GM18907 (cell line): Measurements from ENCODE around the gene TMC3.
"Not testable (repeated sequence)": the region's sequence is repeated elsewhere in the genome, so short reads cannot be mapped to it uniquely, and the experiment has no call there.

Experiments
- ATAC-seq: cut with Tn5 transposase; IDR thresholded peaks from one replicate; pipeline ENCODE4 v1.9.1; 2021; ENCODE audit warnings: mild to moderate bottlenecking, moderate library complexity; ENCODE audit not compliant: unreplicated experiment

The TMC3 gene

DNA sequence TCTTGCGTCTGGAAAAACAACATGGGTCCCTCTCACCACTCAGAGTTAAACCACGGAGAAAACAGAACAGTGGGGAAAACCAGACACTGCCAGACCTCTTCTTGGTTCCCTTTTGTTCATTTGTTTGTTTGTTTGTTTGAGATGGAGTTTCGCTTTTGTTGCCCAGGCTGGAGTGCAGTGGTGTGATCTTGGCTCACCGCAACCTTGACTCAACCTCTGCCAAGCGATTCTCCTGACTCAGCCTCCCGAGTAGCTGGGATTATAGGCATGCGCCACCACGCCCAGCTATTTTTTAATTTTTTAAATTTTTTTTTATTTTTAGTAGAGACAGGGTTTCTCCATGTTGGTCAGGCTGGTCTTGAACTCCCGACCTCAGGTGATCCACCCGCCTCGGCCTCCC, 25.3 kb downstream of the TMC3 start:
- not testable (repeated sequence) for ATAC-seq

- no peak for ATAC-seq
Measured at GRCh38 chr15:81347910-81348309, 26.1 kb downstream of the TMC3 start.

DNA sequence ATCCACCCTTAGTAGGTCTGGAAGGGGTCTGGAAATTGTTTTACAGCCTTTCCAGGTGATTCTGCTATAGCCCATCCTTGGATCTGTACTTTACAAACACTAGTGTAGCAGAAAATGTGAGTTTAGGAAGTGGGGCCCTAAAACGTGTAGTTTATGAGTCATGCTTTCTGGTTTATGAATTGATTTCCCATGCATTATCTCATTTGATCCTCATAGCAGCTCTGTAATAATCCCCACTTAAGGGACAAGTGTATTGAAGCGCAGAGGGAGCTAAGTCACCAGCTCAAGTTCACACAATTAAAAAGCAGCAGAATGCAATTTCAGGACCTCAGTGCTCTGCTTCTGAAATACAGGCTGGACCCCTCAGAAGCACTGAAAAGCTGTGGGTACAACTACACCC, 27.4 kb downstream of the TMC3 start:
- no peak for ATAC-seq

DNA sequence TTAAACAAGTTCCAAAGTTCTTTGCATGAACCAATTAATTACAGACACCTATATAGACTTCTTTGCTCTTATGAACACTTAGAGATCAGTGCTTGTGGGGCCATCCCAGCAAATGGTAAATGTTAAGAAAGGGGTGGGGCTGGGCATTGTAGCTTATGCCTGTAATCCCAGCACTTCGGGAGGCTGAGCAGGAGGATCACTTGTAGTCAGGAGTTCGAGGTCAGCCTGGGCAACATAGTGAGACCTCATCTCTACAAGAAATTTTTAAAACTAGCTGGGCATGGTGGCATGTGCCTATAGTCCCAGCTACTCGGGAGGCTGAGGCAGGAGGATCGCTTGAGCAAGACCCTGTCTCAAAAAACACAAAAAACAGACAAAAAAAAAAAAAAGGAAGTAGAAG, 30.6 kb downstream of the TMC3 start:
- no peak for ATAC-seq

- ATAC-seq, result no peak
Measured at GRCh38 chr15:81341351-81341750, 32.7 kb downstream of the TMC3 start.

- no peak for ATAC-seq
Measured at GRCh38 chr15:81339851-81340250, 34.2 kb downstream of the TMC3 start.

DNA sequence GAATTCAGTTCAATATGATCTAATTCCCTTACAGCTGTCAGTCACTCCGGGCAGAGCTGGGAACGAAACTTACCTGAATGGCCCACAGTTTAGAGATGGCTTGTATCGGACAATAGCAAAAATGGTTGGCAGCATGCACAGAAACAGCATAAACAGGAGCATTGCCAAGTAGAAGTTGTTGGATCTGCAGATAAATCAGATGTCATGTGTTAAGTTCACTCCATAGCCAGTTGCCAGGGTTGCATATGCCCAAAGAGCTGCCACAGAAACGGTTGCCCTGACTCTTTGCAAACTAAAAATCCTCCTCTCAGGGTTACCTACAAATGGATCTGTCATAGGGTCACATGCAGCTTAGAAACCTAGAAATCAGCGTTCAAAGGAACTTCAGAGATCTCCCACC, 34.7 kb downstream of the TMC3 start:
- ATAC-seq, result no peak

DNA sequence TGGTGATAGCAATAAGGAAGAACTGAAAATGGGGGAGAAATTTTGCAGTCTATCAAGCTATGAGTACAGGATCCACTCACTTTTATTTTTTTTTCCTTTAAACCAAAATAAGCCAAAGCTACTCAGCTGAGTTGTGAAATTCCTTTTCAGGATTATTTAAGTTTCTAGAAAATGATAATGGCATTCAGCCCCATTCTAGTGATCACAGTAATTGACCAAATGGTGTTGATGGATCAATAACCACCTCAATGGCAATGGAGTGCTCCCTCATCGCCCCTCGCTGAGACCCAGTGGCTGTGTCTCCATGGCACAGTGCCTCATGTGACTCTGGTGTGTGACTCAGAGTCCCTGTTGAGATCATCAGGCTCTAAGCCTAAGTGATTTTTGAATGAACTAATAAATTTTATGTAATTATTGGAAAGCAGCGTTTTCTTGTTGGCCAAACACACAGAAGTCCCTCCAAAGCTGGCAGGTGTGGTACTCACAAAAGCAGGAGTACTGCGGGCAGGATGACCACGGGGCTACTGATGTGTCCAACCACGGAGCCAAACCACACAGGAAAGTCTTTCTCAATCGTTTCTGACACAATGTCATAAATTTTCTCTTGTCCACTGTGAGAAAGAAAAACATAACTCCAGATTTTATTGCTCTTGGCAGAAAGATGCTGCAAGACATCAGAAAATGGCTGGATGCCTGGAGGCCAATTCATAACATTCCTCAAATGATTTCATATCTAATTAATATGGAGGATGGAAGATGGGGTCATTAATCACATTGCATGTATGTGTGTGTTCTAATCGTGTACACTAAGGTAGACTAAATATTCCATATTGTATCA, 35.6 kb downstream of the TMC3 start:
- no peak for ATAC-seq

DNA sequence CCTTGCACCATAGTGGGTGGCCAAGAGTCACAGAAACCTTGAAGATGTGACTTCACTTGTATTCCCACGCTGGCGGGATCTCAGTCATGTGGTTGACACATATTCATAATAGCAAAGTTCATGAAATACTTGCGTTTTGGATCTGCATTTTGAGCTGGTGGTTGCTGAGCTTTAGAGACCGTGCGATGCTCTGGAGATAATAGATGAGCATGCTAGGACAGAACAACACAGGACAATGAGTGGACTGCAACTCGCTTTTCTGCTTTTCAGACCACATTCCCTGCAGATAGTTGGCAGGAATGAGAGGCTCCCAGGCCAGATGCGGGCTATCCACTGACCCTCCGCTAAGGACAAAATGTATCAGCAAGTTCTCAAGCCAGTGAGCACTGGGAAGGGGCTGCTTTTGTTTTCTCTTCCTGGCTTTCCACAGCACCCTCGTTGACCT, 36.3 kb downstream of the TMC3 start:
- ATAC-seq, result no peak

DNA sequence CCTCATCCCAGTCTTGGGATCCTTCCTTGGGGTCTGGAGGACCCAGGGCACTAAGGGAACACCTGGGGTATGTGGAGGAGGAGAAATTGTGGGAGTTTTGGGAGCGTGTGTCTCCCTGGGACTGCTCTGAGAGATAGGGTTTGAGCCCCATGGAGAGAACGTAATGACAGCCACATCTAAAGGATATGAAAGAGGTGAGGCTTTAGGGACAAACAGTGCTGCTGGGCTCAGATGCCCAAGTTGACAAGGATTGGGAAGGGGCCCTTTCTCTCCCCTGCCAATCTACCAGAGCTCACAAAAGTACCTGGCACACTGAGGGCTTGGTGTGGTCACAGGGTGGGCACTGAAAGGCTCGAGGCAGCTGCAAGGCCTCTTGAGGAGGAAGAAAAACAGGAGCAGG, 36.8 kb downstream of the TMC3 start:
- ATAC-seq, result no peak

GRCh38 chr15:81336568-81336967, 37.4 kb downstream of the TMC3 start:
- ATAC-seq, result no peak

- ATAC-seq, result no peak
Measured at GRCh38 chr15:81335631-81336030, 38.4 kb downstream of the TMC3 start.

DNA sequence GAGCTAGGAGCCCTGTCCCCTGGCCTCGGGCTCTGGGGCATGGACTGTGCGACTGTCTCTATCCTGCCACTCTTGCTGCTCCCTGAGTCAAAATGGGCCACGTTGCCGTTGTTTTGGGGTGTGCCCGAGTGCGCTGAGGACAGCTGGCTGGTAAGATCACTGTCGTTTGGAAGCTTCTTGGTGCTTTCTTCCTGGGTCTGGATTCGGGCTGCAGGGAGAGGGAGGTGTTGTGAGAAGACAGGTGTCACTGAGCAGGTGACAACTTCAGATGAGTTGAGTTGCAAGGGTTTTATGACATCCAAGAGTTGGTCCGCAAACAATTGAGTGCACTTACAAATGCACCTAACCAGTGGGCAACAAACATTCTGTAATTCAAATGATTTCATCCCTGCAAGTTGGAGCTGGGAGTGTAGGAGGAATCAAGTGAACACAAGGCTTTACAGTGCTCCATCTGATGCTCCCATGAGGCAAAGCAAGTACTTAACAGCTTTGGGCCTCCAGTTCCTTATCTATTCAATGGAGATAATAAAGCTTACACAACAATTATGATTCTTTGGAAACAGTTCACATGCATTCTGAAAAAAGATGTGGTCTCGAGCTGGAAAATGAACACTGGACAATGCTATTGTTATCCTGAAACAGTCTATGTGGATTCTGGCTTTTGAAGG, 39.1 kb downstream of the TMC3 start:
- ATAC-seq, result no peak

GRCh38 chr15:81333363-81333762, 40.6 kb downstream of the TMC3 start:
- no peak for ATAC-seq

DNA sequence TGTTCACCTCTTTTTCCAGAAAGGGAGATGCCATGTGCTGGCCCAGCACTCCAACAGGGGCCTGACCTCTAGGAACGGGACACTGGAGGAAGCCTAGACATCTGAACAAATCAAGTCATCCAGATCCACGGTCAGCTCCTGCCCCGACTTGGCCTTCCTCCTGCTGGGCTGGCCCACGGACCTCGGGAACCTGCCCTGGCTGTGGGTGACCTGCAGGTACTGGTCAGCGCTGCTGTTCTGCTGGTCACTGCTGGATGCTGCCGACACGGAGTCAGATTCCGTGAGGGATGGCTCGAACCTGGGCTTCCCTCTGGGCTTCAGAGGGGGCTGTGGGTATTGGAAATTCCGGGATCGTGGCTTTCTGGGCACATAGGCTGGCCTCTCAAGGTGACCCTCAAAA, 41.7 kb downstream of the TMC3 start:
- ATAC-seq, result no peak

GRCh38 chr15:81331600-81331999, 42.4 kb downstream of the TMC3 start:
- ATAC-seq, result no peak

DNA sequence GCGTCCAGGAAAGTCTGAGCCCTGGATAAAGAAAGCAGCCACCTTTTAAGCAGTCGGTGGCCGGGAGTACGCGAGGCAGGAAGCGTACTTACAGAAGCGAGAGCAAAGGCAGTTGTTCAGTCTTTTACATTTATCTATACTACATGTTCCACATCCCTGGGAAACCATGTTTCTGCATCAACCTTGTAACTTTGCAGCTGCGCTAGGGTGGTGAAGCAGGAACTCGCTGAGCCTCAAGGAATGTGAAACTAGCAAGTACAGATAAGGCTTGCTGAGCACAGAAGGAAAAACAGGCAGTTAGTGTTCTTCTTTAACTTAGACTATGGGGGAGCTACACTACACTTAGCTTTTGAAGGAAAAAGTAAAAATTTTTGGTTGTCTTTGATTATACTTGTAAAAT, 42.9 kb downstream of the TMC3 start:
- not testable (repeated sequence) for ATAC-seq

DNA sequence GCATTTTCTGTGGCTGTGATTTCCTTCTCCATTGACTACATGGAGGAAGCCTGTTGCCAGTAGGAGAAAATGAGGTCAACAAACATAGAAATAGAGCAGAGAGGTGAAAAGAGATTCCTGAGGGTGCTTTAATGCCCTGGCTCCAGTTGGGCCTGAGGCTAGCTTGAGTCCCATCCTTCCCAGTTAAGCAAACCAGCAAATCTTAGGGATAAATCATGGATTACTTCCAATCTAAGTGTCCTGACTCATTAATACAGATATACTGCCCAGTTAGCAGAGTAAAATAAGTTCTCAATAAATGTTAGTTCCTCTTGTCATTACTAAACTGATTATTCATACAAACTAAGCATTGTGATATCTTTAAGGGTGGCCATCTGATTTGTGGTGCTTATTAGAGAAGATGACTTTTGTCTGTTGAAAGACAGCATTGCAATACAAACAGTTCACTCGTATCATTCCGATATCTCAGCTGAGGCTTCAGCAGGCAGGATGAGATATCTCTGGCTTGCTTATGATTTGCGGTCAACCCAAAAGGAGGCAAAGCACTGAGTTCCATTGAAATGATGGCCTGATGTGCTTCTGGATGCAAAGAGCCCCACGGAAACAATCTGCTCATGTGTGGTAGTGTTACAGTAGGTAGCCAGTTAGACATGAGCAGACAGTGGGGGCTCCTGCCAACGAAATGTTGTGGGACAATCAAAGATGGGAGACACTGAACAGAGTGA, 43.5 kb downstream of the TMC3 start:
- no peak for ATAC-seq

- ATAC-seq, result no peak
Measured at GRCh38 chr15:81329446-81329845, 44.6 kb downstream of the TMC3 start.

DNA sequence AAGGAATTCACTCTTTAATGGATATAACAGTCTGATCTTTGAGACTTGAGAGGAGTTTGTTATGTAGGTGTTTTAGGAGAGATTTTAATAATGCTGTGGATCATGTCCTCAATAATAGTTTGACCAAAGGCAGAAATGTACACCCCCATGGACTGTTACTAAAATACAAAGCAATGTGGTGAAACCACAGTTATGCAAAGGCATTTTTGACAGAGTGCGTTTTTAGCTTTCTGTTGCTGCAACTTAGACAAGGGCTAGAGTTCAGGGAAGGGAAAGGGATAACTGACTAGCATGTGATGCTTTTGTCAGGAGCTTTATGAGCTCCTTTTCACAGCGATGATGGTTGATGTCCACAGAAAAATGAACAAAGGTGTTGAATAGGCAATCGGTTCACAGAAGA, 46.5 kb downstream of the TMC3 start:
- ATAC-seq, result no peak

GRCh38 chr15:81326466-81327212, 47.4 kb downstream of the TMC3 start:
- ATAC-seq, result no peak
